Aorta (tissue), 5 donors: ENCODE measurements around the gene ATXN7L3. TPM values are rescaled to one million over a fixed set of nuclear protein-coding genes. Genes with fewer than 3 reads are reported as not detected.

Experiments used
- ATAC-seq: fragments of 200-7000 bp; cut with Tn5 transposase; one replicate; pipeline ENCODE4 v1.9.1; 2022; ENCODE audit warnings: moderate library complexity; ENCODE audit not compliant: low FRiP score
- DNase-seq, 2 donors: peaks; one replicate each; pipeline ENCODE4 v3.0.0-alpha.2; 2020
- H3K27ac ChIP-seq, 2 donors: one replicate each; pipeline ENCODE4 v1.5.1; 2013; ENCODE audit warnings: low read length in 2 of 2, mild to moderate bottlenecking in 2 of 2, moderate library complexity in 2 of 2, control low read depth in 1 of 2, inconsistent platforms in 1 of 2, low read depth in 1 of 2
- H3K27me3 ChIP-seq, 2 donors: one replicate each; pipeline ENCODE4 v1.6.1; 2013; ENCODE audit warnings: control low read depth in 1 of 2, low read length in 1 of 2, mild to moderate bottlenecking in 1 of 2, moderate library complexity in 1 of 2; ENCODE audit not compliant: insufficient read depth in 2 of 2, control insufficient read depth in 1 of 2
- H3K36me3 ChIP-seq, 2 donors: one replicate each; pipeline ENCODE4 v1.6.1; 2013; ENCODE audit warnings: control low read depth in 1 of 2, low read length in 1 of 2, mild to moderate bottlenecking in 1 of 2; ENCODE audit not compliant: insufficient read depth in 2 of 2, control insufficient read depth in 1 of 2
- H3K4me1 ChIP-seq, 2 donors: one replicate each; pipeline ENCODE4 v1.6.1; 2013; ENCODE audit warnings: low read length in 2 of 2, control low read depth in 1 of 2, mild to moderate bottlenecking in 1 of 2, moderate library complexity in 1 of 2; ENCODE audit not compliant: insufficient read depth in 2 of 2, control insufficient read depth in 1 of 2
- H3K4me3 ChIP-seq, 2 donors: one replicate each; pipeline ENCODE4 v1.5.1; 2013; ENCODE audit warnings: low read length in 2 of 2, control low read depth in 1 of 2, mild to moderate bottlenecking in 1 of 2
- H3K9me3 ChIP-seq: one replicate; pipeline ENCODE4 v1.6.1; 2013; ENCODE audit warnings: mild to moderate bottlenecking, low read length; ENCODE audit not compliant: control insufficient read depth
- WGBS, 2 donors: extraction: QIAGEN DNeasy Blood & Tissue Kit; methylation state at CpG; one replicate each; pipeline ENCODE4 v1.1.7; 2013; 5-methylcytosine and 5-hydroxymethylcytosine counted together
- intact Hi-C, 2 donors: fragments of 100-400 bp; cut with DNase I; formaldehyde crosslinking; loops; one replicate each; pipeline versions ENCODE4 v1.14.2 to v1.15.0; 2022
- polyA plus RNA-seq, 2 donors: library from polyadenylated mRNA; stranded (reverse); fragments of 200-250 nt; gene quantifications; one replicate each; pipeline ENCODE4 v1.2.3, GENCODE V29; 2013
- total RNA-seq, 2 donors: library from RNA; stranded (reverse); fragmentation: NEBNext Ultra II Directional; extraction: Animal tissue kit (Norgen Biotek cat#: 25700); gene quantifications; one replicate each; pipeline ENCODE4 v1.2.1, GENCODE V29; 2021
- donor health status: healthy with polysubstance abuse.
- donor health status: Bipolar disorder and iron deficiency.
- donor health status: DM: no; HTN: no; CAD: no.
- donor health status: DM: no; HTN: no; CAD: no.
- donor health status: DM: yes; HTN: yes; CAD: no.

The ATXN7L3 gene
- total and polyA plus RNA-seq, 4 donors, result 18.7 to 67.5 (median 49.3) TPM

DNA sequence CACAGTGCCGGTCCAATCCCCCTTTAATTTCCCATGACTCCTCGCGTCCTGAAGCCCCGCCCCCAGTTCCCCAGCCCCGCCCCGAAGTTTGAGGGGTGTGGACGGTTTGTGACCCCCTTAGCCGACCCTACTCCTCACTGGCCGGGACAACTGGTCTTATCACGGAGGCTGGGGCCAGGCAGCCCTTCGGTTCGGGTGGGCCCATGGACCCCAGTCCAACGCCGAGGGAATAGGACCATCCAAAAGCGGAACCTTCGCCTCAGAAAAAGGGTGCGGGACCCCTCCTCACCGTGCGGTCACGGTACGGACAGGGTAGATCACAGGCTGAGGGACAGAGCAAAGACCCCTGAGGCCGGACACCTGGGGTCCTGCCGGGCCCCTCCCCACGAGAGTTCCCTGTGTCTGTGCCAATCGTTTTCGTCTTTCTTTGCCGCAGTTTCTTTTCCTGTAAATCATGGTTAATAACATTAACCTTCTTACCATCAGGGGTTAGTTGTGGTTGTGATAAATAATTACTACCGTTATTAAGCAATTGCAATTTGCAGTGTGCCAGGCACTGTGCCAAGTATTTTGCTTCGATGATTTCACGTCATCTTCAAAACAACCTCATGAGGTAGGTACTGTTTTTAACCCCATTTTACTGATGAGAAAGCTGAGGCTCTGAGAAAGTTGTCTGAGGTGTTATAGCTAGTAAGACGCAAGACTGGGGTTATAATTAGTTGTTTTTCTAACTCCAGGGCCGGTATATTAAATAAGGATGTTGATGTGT lies 12.4 kb downstream of the ATXN7L3 start:
- H3K27ac ChIP-seq, result peak overlapping the region in 1 of 2 donors; percentile 92
- no peaks in the 10 kb centered on the region for H3K4me1 ChIP-seq
- no peaks in the 10 kb centered on the region for H3K9me3 ChIP-seq
- H3K4me3 ChIP-seq, result peak overlapping the region; percentile 59 to 89
- 1% methylated on average over 32 of the region's 32 CpGs for WGBS, 2 donors
- no peaks in the 10 kb centered on the region for H3K36me3 ChIP-seq
- no peak for DNase-seq
- ATAC-seq, result peak; percentile 88
- no peaks in the 10 kb centered on the region for H3K27me3 ChIP-seq
- intact Hi-C loops, result no loop called here

DNA sequence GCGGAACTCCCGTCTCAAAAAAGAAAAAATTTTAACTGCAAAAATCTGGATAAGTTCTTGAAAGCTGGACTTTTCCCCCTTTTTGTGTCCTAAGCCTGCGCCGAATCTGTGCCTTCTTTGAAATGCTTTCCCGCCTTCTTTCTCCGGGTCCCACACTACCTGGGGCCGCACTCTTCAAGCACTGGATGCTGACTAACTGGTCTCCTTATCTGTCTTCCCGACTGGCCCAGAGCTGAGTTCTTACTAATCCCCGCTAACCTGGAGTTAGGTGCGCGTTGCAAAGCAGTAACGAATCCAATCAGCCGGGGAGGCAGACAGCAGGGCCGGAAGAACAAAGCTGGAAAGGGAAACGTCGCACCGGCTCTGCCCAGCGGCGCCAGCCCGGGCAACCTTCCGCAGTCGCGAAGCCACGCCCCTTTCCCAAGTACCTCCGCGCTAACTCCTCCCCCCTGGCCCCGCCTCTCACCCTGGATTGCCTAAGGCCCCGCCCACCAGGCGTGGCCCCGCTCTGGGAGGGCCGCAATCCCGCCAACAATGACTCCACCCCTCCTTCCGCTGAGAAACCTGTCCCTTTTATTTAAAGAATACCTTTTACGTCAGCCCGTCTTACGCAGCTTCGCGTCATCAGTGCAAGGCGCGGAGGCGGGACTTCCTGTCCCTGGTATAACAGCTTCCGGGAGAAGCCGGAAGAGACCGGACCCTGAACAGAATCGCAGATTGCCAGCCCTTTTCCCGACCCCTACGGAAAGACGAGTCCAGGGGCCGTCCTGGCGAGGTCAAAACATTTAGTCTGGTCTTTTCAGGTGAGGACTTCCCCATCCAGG lies 13.2 kb downstream of the ATXN7L3 start, which contains the start of gene TMUB2:
Gene TMUB2 (plus strand): TSS at position 666 of the 824 bp plus-strand sequence. CDS start 737 bp downstream, outside the sequence.
- Histone ChIP-seq H3K9me3 (no peaks in the 10 kb centered on the region), H3K36me3 (no peaks in the 10 kb centered on the region), H3K27ac (peak within 1 kb of the TSS in 1 of 2 donors; percentile 92), H3K4me3 (peak within 1 kb of the TSS; percentile 59 to 89), H3K4me1 (no peaks in the 10 kb centered on the region), H3K27me3 (no peaks in the 10 kb centered on the region)
- ATAC-seq, result peak; percentile 98
- 0% methylated on average over 50 of the region's 50 CpGs for WGBS, 2 donors
- intact Hi-C loops, result no loop called here
- peak; percentile 99 to 100 for DNase-seq

DNA sequence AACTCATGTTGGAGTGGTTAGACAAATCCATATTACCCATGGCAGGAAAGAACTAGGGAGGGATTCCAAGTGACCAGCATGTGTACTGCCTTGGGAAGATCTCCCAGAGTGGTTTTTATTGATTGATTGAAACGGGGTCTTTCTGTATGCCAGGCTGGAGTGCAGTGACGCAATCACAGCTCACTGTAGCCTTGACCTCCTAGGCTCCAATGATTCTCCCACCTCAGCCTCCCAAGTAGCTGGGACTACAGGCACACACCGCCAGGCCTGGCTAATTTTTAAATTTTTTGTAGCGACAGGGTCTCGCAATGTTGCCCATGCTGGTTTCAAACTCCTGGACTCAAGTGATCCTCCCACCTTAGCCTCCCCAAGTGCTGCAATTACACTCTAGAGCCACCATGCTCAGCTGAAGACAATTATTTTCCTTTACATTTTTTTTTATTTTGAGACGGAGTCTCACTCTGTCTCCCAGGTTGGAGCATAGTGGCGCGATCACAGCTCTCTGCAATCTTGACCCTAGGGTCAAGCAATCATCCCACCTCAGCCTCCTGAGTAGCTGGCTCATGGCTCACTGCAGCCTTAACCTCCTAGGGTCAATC lies 15.4 kb downstream of the ATXN7L3 start:
- H3K4me3 ChIP-seq, result no peak overlapping the region
- WGBS, 2 donors, result 88 to 89% methylated on average over 8 of the region's 8 CpGs
- no peaks in the 10 kb centered on the region for H3K9me3 ChIP-seq
- ATAC-seq (no peak), DNase-seq (no peak)
- no peaks in the 10 kb centered on the region for H3K4me1 ChIP-seq
- intact Hi-C loops, result no loop called here
- no peak overlapping the region for H3K27ac ChIP-seq
- no peaks in the 10 kb centered on the region for H3K36me3 ChIP-seq
- H3K27me3 ChIP-seq, result no peaks in the 10 kb centered on the region

DNA sequence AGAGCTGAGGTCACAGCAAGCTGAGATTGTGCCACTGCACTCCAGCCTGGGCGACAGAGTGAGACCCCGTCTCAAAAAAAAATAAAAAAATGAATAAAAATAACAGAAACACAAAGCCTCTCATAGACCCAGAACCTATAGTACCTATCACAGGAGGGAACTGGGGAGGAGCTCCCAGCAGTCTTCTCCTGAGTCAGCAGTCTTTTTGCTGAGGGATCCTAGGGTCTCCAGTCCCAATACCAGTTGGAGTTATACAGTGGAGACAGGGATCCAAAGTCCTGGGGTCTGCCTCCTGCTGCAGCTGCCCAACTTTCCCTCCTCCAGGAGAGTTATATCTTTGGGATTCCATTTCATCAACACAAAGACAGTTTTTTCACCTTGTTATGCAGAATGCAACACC lies 16.7 kb downstream of the ATXN7L3 start:
- Histone ChIP-seq H3K4me1 (no peaks in the 10 kb centered on the region), H3K36me3 (no peaks in the 10 kb centered on the region), H3K27me3 (no peaks in the 10 kb centered on the region), H3K9me3 (no peaks in the 10 kb centered on the region), H3K27ac (no peak overlapping the region), H3K4me3 (no peak overlapping the region)
- intact Hi-C loops, result no loop called here
- DNase-seq, result no peak
- no peak for ATAC-seq
- 52 to 68% methylated on average over 2 of the region's 2 CpGs for WGBS, 2 donors

DNA sequence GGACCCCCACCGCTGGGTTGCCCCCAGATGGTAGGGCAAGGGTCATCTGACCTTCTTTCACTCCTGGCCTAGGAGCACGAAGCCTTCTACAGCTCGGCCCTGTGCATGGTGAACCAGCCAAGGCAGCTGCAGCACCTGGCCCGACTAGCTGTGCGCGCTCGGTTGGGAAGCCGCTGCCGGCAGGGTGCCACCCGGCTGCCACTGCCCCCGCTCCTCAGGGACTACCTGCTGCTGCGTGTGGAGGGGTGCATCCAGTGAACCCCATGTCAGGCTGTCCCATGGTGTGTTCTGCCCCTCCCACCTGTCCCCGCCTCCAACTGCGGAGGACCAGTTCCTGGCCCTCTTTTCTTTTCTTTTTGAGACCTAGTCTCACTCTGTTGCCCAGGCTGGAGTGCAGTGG lies 21.6 kb downstream of the ATXN7L3 start:
- Histone ChIP-seq H3K36me3 (peaks cover 0 to 3% of the 10 kb centered on the region in 2 donors), H3K4me1 (no peaks in the 10 kb centered on the region), H3K4me3 (no peak overlapping the region), H3K27me3 (no peaks in the 10 kb centered on the region), H3K9me3 (no peaks in the 10 kb centered on the region), H3K27ac (no peak overlapping the region)
- 82 to 87% methylated on average over 14 of the region's 14 CpGs for WGBS, 2 donors
- no peak for DNase-seq
- intact Hi-C loops, result no loop called here
- ATAC-seq, result no peak

DNA sequence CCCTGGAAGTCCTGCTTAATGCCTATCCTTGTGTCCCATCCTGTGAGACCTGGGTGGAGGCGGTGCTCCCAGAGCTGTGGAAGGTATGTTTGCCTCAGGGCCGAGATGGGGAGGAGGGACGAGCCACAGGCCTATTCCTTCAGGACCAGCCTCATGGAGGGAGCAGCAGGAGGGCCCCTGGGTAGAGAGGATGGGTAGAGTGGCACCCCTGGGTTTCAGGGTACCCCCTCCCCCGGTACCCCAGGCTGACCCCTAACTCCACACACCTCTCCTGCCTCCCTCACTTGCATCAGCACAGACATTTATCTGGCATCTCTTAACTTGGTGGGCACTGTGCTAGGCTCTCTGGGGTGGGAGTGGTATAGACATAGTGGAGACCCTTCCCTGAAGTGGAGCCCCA lies 22.0 kb downstream of the ATXN7L3 start:
- WGBS, 2 donors, result 89 to 91% methylated on average over 4 of the region's 4 CpGs
- Histone ChIP-seq H3K36me3 (peaks cover 0 to 3% of the 10 kb centered on the region in 2 donors), H3K27me3 (no peaks in the 10 kb centered on the region), H3K4me3 (no peak overlapping the region), H3K27ac (no peak overlapping the region), H3K9me3 (no peaks in the 10 kb centered on the region), H3K4me1 (no peaks in the 10 kb centered on the region)
- DNase-seq (no peak), ATAC-seq (no peak)
- intact Hi-C loops, result no loop called here

DNA sequence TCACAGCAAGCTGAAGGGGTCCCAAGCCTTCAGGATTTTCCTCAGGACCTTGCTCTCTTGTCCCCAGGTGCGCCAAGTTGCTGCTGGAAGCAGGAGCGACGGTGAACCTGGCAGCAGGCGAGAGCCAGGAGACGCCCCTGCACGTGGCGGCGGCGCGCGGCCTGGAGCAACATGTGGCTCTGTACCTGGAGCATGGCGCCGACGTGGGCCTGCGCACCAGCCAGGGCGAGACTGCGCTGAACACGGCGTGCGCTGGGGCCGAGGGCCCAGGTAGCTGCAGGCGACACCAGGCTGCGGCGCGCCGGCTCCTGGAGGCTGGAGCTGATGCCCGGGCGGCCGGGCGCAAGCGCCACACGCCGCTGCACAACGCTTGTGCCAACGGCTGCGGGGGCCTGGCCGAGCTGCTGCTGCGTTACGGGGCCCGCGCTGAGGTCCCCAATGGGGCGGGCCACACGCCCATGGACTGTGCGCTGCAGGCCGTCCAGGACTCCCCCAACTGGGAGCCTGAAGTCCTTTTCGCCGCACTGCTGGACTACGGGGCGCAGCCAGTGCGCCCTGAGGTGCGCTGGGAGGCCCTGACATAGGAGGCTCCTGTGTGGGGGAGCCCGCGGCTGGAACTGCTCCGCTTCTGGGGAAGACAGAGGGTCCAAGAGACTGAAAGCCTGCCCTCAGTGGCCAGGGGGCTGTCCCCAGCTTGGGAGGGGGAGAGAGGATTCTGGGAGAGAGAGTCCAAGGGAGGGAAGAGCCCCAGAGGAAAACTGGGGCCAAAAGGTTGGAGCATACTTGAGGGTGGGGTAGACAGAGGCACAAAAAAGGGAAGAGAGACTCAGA lies 22.8 kb downstream of the ATXN7L3 start:
- 92 to 93% methylated on average over 50 to 54 of the region's 54 CpGs for WGBS, 2 donors
- Histone ChIP-seq H3K27ac (no peak overlapping the region), H3K4me1 (no peaks in the 10 kb centered on the region), H3K9me3 (no peaks in the 10 kb centered on the region), H3K4me3 (no peak overlapping the region), H3K36me3 (peaks cover 0 to 3% of the 10 kb centered on the region in 2 donors), H3K27me3 (no peaks in the 10 kb centered on the region)
- intact Hi-C loops, result no loop called here
- ATAC-seq (peak; percentile 29), DNase-seq (no peak)

DNA sequence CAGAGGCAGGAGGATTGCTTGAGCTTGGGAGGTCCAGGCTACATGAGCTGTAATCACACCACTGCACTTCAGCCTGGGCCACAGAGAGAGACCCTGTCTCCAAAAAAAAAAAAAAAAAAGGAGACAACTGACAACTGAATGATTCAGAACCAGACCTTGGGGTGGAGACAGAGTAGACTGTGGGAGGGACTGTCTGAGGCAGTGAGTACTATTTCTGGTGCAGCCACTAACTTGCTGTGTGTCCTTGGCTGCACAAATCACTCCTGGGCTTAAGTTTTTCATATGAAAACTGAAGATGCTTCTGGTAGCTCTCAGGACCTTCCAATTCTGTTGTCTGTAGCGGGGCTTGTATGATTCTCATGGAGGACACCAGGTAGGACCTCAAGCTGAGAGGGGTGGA lies 23.4 kb downstream of the ATXN7L3 start:
- Histone ChIP-seq H3K4me3 (no peak overlapping the region), H3K27ac (no peak overlapping the region)
- WGBS, 2 donors, result 98 to 100% methylated on average over 1 of the region's 1 CpG

More for the DNA sequence above, 23.4 kb downstream of the ATXN7L3 start:
- intact Hi-C loops, result no loop called here
- ATAC-seq (no peak), DNase-seq (no peak)
- Histone ChIP-seq H3K9me3 (no peaks in the 10 kb centered on the region), H3K27me3 (no peaks in the 10 kb centered on the region), H3K4me1 (no peaks in the 10 kb centered on the region), H3K36me3 (peaks cover 0 to 3% of the 10 kb centered on the region in 2 donors)
